Trophoblast cell (in vitro differentiated cells and primary cell): Measurements from ENCODE around the gene DDX55.

Experiments
- DNase-seq, 2 donors: peaks; one replicate each; pipeline ENCODE4 v3.0.0-alpha.2; 2016
- H2AFZ ChIP-seq: 2 replicates; pipeline ENCODE4 v1.6.1; 2013; ENCODE audit warnings: low read length, moderate library complexity, mild to moderate bottlenecking; ENCODE audit not compliant: insufficient read depth, poor library complexity
- H2AK5ac ChIP-seq: 2 replicates; pipeline ENCODE4 v1.6.1; 2013; ENCODE audit warnings: mild to moderate bottlenecking, low read length
- H2BK120ac ChIP-seq: 2 replicates; pipeline ENCODE4 v1.6.1; 2013; ENCODE audit warnings: low read length, mild to moderate bottlenecking, moderate library complexity; ENCODE audit not compliant: insufficient read depth, poor library complexity
- H2BK12ac ChIP-seq: 2 replicates; pipeline ENCODE4 v1.6.1; 2013; ENCODE audit warnings: mild to moderate bottlenecking, low read length, moderate library complexity
- H2BK5ac ChIP-seq: 2 replicates; pipeline ENCODE4 v1.6.1; 2013; ENCODE audit warnings: low read length, low read depth, moderate library complexity, mild to moderate bottlenecking; ENCODE audit not compliant: poor library complexity
- H3K14ac ChIP-seq: 2 replicates; pipeline ENCODE4 v1.6.1; 2013; ENCODE audit warnings: mild to moderate bottlenecking, low read length
- H3K18ac ChIP-seq: 2 replicates; pipeline ENCODE4 v1.6.1; 2013; ENCODE audit warnings: mild to moderate bottlenecking, low read length
- H3K23ac ChIP-seq: 2 replicates; pipeline ENCODE4 v1.6.1; 2013; ENCODE audit warnings: low read length
- H3K27ac ChIP-seq: 2 replicates; pipeline ENCODE4 v1.5.1; 2013; ENCODE audit warnings: low read depth, mild to moderate bottlenecking, inconsistent platforms, low read length, moderate library complexity
- H3K27me3 ChIP-seq: 2 replicates; pipeline ENCODE4 v1.6.1; 2013; ENCODE audit warnings: inconsistent platforms, mild to moderate bottlenecking, low read length, moderate library complexity; ENCODE audit not compliant: insufficient read depth
- H3K36me3 ChIP-seq, 2 experiments: 1 replicate in 1 of 2; 2 replicates in 1 of 2; pipeline ENCODE4 v1.6.1; 2013; ENCODE audit warnings: low read length in 2 of 2, mild to moderate bottlenecking in 2 of 2, moderate library complexity in 1 of 2; ENCODE audit not compliant: insufficient read depth in 2 of 2, control insufficient read depth in 1 of 2
- H3K4ac ChIP-seq: 2 replicates; pipeline ENCODE4 v1.6.1; 2013; ENCODE audit warnings: low read depth, mild to moderate bottlenecking, low read length, moderate library complexity
- H3K4me1 ChIP-seq, 2 experiments: 1 replicate in 1 of 2; 2 replicates in 1 of 2; pipeline ENCODE4 v1.6.1; 2013; ENCODE audit warnings: low read length in 2 of 2, mild to moderate bottlenecking in 2 of 2, moderate library complexity in 1 of 2; ENCODE audit not compliant: insufficient read depth in 2 of 2, control insufficient read depth in 1 of 2
- H3K4me2 ChIP-seq: 2 replicates; pipeline ENCODE4 v1.6.1; 2013; ENCODE audit warnings: inconsistent platforms, mild to moderate bottlenecking, low read length, moderate library complexity
- H3K4me3 ChIP-seq: 2 replicates; pipeline ENCODE4 v1.5.1; 2013; ENCODE audit warnings: mild to moderate bottlenecking, low read depth, low read length, inconsistent platforms
- H3K79me1 ChIP-seq: one replicate; pipeline ENCODE4 v1.6.1; 2013; ENCODE audit warnings: low read length
- H3K79me2 ChIP-seq: 2 replicates; pipeline ENCODE4 v1.6.1; 2013; ENCODE audit warnings: low read length, mild to moderate bottlenecking; ENCODE audit not compliant: control insufficient read depth, insufficient read depth, poor library complexity
- H3K9ac ChIP-seq: 2 replicates; pipeline ENCODE4 v1.6.1; 2013; ENCODE audit warnings: mild to moderate bottlenecking, low read length
- H3K9me3 ChIP-seq: 2 replicates; pipeline ENCODE4 v1.6.1; 2013; ENCODE audit warnings: low read depth, mild to moderate bottlenecking, control low read depth, inconsistent platforms, low read length; ENCODE audit not compliant: insufficient read depth
- H4K12ac ChIP-seq: 2 replicates; pipeline ENCODE4 v1.6.1; 2013; ENCODE audit warnings: low read depth, mild to moderate bottlenecking, low read length, moderate library complexity
- H4K8ac ChIP-seq: 2 replicates; pipeline ENCODE4 v1.6.1; 2013; ENCODE audit warnings: low read depth, mild to moderate bottlenecking, low read length, moderate library complexity
- H4K91ac ChIP-seq: one replicate; pipeline ENCODE4 v1.6.1; 2013; ENCODE audit warnings: low read depth, mild to moderate bottlenecking, low read length, moderate library complexity
- WGBS: extraction: QIAGEN DNeasy Blood & Tissue Kit; methylation state at CpG from one replicate; pipeline ENCODE4 v1.1.7; 2013; ENCODE audit warnings: missing lambda C conversion rate; ENCODE audit not compliant: insufficient read length, insufficient coverage; ENCODE audit errors: extremely low coverage; 5-methylcytosine and 5-hydroxymethylcytosine counted together

The DDX55 gene

DNA sequence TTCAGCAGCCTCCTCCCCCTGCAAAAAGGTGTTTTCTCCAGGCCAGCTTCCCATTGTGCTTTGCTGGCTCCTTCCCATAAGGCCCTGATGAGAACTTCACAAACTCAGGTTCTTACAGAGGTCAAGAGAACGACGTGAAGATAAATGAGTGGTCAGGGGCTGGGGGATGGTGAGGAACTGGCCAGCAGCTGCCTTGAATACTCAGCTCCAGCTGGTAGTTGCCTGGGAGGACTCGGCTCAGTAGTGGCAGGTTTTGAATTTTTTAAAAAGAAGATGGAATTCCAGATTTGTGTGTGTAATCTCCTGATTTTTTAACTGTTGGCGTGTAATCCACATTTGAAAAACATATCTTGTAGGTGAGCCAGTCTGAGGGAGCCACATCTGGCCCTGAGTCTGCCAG lies 5.9 kb downstream of the DDX55 start:
- no CpG with 5 or more reads among the region's 4 CpGs for WGBS
- no peak overlapping the region for H3K4me3 ChIP-seq
- no peaks in the 10 kb centered on the region for H3K9me3 ChIP-seq
- H3K9ac ChIP-seq: no peak overlapping the region
- no peak overlapping the region for H3K4me2 ChIP-seq
- H3K4me1 ChIP-seq: peaks cover 4% of the 10 kb centered on the region in 2 experiments
- H3K4ac ChIP-seq: no peak overlapping the region
- H3K14ac ChIP-seq: no peak overlapping the region
- H3K79me1 ChIP-seq: no peaks in the 10 kb centered on the region
- H2AK5ac ChIP-seq: no peak overlapping the region
- no peak overlapping the region for H4K8ac ChIP-seq
- peaks cover 46 to 57% of the 10 kb centered on the region in 2 experiments for H3K36me3 ChIP-seq
- H3K23ac ChIP-seq: no peak overlapping the region
- H3K79me2 ChIP-seq: peaks cover 3% of the 10 kb centered on the region
- no peak overlapping the region for H3K18ac ChIP-seq
- no peak overlapping the region for H2BK120ac ChIP-seq
- H2BK12ac ChIP-seq: no peak overlapping the region
- H3K27me3 ChIP-seq: no peaks in the 10 kb centered on the region
- DNase-seq: peak; percentile 59 to 76
- H4K12ac ChIP-seq: no peak overlapping the region
- no peak overlapping the region for H2BK5ac ChIP-seq
- H4K91ac ChIP-seq: no peak overlapping the region
- no peak overlapping the region for H3K27ac ChIP-seq
- H2AFZ ChIP-seq: no peak overlapping the region

DNA sequence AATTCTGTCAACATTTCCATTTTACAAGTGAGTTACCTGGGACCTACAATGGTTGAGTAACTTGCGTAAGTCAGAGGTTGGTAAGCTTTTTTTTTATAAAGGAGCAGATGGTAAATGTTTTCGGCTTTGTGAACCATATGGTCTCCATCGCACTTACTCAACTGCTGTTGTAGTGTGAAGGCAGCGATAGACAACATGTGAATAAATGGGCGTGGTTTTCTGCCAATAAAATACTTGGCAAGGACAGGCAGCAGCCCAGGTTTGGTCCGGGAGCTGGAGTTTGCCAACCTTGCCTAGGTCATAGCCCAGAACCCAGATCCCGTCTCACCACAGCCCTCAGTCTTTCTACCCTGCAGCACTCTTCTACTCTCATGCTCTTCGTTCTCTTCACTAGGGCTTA lies 6.3 kb downstream of the DDX55 start:
- DNase-seq: no peak
- Histone ChIP-seq H3K23ac (no peak overlapping the region), H2BK120ac (no peak overlapping the region), H3K36me3 (peaks cover 48 to 59% of the 10 kb centered on the region in 2 experiments), H3K4me3 (no peak overlapping the region), H4K8ac (no peak overlapping the region), H2BK12ac (no peak overlapping the region), H3K79me2 (no peaks in the 10 kb centered on the region), H2BK5ac (no peak overlapping the region), H2AK5ac (no peak overlapping the region), H3K18ac (no peak overlapping the region), H3K4me2 (no peak overlapping the region), H4K91ac (no peak overlapping the region), H3K14ac (no peak overlapping the region), H4K12ac (no peak overlapping the region), H3K27ac (no peak overlapping the region), H3K79me1 (no peaks in the 10 kb centered on the region), H3K9me3 (no peaks in the 10 kb centered on the region), H3K4ac (no peak overlapping the region), H3K4me1 (no peaks in the 10 kb centered on the region), H2AFZ (no peak overlapping the region), H3K9ac (no peak overlapping the region), H3K27me3 (no peaks in the 10 kb centered on the region)
- WGBS: no CpG with 5 or more reads among the region's 8 CpGs

DNA sequence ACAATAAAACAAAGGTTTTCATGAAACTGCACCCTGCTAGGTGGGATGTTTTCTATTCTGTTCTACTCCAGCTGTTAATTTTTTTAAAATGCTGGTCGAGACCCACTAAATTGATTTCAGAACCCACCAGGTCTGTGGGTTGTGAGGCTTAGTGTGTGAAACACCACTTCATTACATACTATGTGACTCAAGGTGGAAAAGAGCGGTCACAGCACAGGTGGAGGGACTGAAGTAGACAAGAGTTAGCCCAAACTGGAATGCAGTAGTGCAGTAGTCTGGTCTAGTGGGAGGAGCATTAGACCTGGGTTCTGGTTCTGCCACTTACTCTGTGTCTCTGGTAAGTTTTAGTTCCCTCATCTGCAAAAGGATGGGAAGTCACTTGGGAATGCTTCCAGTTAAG lies 12.2 kb downstream of the DDX55 start:
- no peak overlapping the region for H2BK5ac ChIP-seq
- no peak overlapping the region for H3K9ac ChIP-seq
- H3K18ac ChIP-seq: no peak overlapping the region
- no peak overlapping the region for H2AK5ac ChIP-seq
- H3K27me3 ChIP-seq: no peaks in the 10 kb centered on the region
- no peaks in the 10 kb centered on the region for H3K79me1 ChIP-seq
- H3K4me3 ChIP-seq: no peak overlapping the region
- H4K12ac ChIP-seq: no peak overlapping the region
- no peak overlapping the region for H4K91ac ChIP-seq
- no peak overlapping the region for H3K4me2 ChIP-seq
- DNase-seq: no peak
- H3K23ac ChIP-seq: no peak overlapping the region
- no peak overlapping the region for H2BK12ac ChIP-seq
- H3K79me2 ChIP-seq: no peaks in the 10 kb centered on the region
- no peaks in the 10 kb centered on the region for H3K9me3 ChIP-seq
- no CpG with 5 or more reads among the region's 2 CpGs for WGBS
- H3K4me1 ChIP-seq: no peaks in the 10 kb centered on the region
- H4K8ac ChIP-seq: no peak overlapping the region
- H3K14ac ChIP-seq: no peak overlapping the region
- H2BK120ac ChIP-seq: no peak overlapping the region
- no peak overlapping the region for H3K4ac ChIP-seq
- H3K36me3 ChIP-seq: peaks cover 49 to 61% of the 10 kb centered on the region in 2 experiments
- H2AFZ ChIP-seq: no peak overlapping the region
- no peak overlapping the region for H3K27ac ChIP-seq

DNA sequence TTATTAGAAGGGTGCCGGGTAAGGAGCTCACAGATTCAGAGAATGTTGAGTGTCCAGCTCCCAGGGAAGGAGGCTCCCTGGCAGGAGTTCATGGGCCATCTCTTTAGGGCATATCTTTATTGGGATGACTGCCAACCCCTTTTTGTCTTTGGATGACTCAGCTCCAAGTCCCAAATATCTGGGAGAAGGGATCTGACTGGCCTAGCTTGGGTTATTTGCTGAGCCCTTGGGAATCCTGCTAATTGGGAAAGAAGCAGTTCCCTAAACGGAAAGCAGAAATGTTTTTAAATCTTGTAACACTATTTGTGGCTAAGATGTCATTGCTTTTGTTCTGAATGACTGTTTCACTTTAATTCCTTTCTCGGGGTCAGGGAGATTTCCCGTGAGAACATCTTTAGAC lies 12.6 kb downstream of the DDX55 start:
- WGBS: no CpG with 5 or more reads among the region's 4 CpGs
- DNase-seq: no peak
- Histone ChIP-seq H3K79me2 (no peaks in the 10 kb centered on the region), H3K79me1 (no peaks in the 10 kb centered on the region), H3K9ac (no peak overlapping the region), H3K4me3 (no peak overlapping the region), H4K91ac (no peak overlapping the region), H2BK120ac (no peak overlapping the region), H3K14ac (no peak overlapping the region), H3K4ac (no peak overlapping the region), H3K18ac (no peak overlapping the region), H2AFZ (no peak overlapping the region), H4K8ac (no peak overlapping the region), H3K27ac (no peak overlapping the region), H3K27me3 (no peaks in the 10 kb centered on the region), H2AK5ac (no peak overlapping the region), H2BK12ac (no peak overlapping the region), H2BK5ac (no peak overlapping the region), H3K4me2 (no peak overlapping the region), H3K23ac (no peak overlapping the region), H3K9me3 (no peaks in the 10 kb centered on the region), H4K12ac (no peak overlapping the region), H3K4me1 (no peaks in the 10 kb centered on the region), H3K36me3 (peaks cover 48 to 61% of the 10 kb centered on the region in 2 experiments)
